Neural progenitor cell (in vitro differentiated cells): Measurements from ENCODE around the gene TAF15. TPM values are rescaled to one million over a fixed set of nuclear protein-coding genes. Genes with fewer than 3 reads are reported as not detected.

Experiments
- DNase-seq: peaks from one replicate; pipeline ENCODE4 v3.0.0-alpha.2; 2016; ENCODE audit warnings: low spot score
- H2AFZ ChIP-seq: fragments of 200-600 bp; sonication (generic); replicated peaks from 2 replicates; pipeline ENCODE4 v1.6.1; 2016; ENCODE audit warnings: antibody characterized with exemption
- H3F3A ChIP-seq: fragments of 200-600 bp; sonication (generic); 2 replicates; pipeline ENCODE4 v1.6.1; 2016; ENCODE audit warnings: antibody characterized with exemption, low read depth
- H3K27ac ChIP-seq: fragments of 200-600 bp; sonication (generic); 2 replicates; pipeline ENCODE4 v1.5.1; 2016; ENCODE audit warnings: mild to moderate bottlenecking
- H3K27me3 ChIP-seq: fragments of 200-600 bp; sonication (generic); 2 replicates; pipeline ENCODE4 v1.6.1; 2016; ENCODE audit warnings: mild to moderate bottlenecking, moderate library complexity
- H3K36me3 ChIP-seq: fragments of 200-600 bp; sonication (generic); 2 replicates; pipeline ENCODE4 v1.5.1; 2016
- H3K4me1 ChIP-seq: fragments of 200-600 bp; sonication (generic); 2 replicates; pipeline ENCODE4 v1.6.1; 2016; ENCODE audit warnings: mixed run types
- H3K4me2 ChIP-seq: fragments of 200-600 bp; sonication (generic); 2 replicates; pipeline ENCODE4 v1.6.1; 2016
- H3K4me3 ChIP-seq: fragments of 200-600 bp; sonication (generic); 2 replicates; pipeline ENCODE4 v1.5.1; 2016
- H3K79me2 ChIP-seq: fragments of 200-600 bp; sonication (generic); 2 replicates; pipeline ENCODE4 v1.6.1; 2016; ENCODE audit warnings: low read depth
- H3K9ac ChIP-seq: fragments of 200-600 bp; sonication (generic); 2 replicates; pipeline ENCODE4 v1.6.1; 2016
- H3K9me3 ChIP-seq: fragments of 200-600 bp; sonication (generic); 2 replicates; pipeline ENCODE4 v1.5.1; 2016; ENCODE audit warnings: low read depth
- H4K20me1 ChIP-seq: fragments of 200-600 bp; sonication (generic); 2 replicates; pipeline ENCODE4 v1.6.1; 2016; ENCODE audit warnings: low read depth
- H3K27ac Mint-ChIP-seq: 3 replicates; pipeline ENCODE4 v1.8.0; 2021; ENCODE audit warnings: mixed read lengths
- H3K27me3 Mint-ChIP-seq: 2 replicates; pipeline ENCODE4 v1.8.0; 2022; ENCODE audit warnings: low read depth, mild to moderate bottlenecking, inconsistent platforms, moderate library complexity, mixed read lengths; ENCODE audit not compliant: insufficient read depth
- H3K36me3 Mint-ChIP-seq: 3 replicates; pipeline ENCODE4 v1.8.0; 2021; ENCODE audit warnings: mixed read lengths
- H3K4me1 Mint-ChIP-seq: 3 replicates; pipeline ENCODE4 v1.8.0; 2021; ENCODE audit warnings: mixed read lengths
- H3K4me3 Mint-ChIP-seq: 3 replicates; pipeline ENCODE4 v1.8.0; 2021; ENCODE audit warnings: mild to moderate bottlenecking, moderate library complexity, mixed read lengths
- H3K9me3 Mint-ChIP-seq: 3 replicates; pipeline ENCODE4 v1.8.0; 2020; ENCODE audit warnings: mixed read lengths
- CTCF ChIP-seq: fragments of 200-600 bp; sonication (generic); IDR thresholded peaks from 2 replicates; pipeline ENCODE4 v1.5.1; 2017; ENCODE audit warnings: antibody characterized with exemption, mild to moderate bottlenecking
- EZH2 ChIP-seq: fragments of 200-600 bp; sonication (generic); IDR thresholded peaks from 2 replicates; pipeline ENCODE4 v1.6.1; 2017; ENCODE audit warnings: antibody characterized with exemption, mild to moderate bottlenecking, moderate library complexity
- EZH2phosphoT487 ChIP-seq: fragments of 200-600 bp; sonication (generic); IDR thresholded peaks from 2 replicates; pipeline ENCODE4 v1.6.1; 2017; ENCODE audit warnings: antibody characterized with exemption
- total RNA-seq: library from RNA; depleted of rRNA; stranded (reverse); fragments of >200 nt; gene quantifications from 2 replicates; pipeline ENCODE4 v1.2.3, GENCODE V29; 2015; ENCODE audit warnings: low replicate concordance

The TAF15 gene
- total RNA-seq, 1 donor from 2014 or later, result 90.1 TPM

GRCh38 chr17:35877345-35878029, 68.2 kb downstream of the TAF15 start:
- Mint-ChIP-seq H3K27me3 (peaks cover 5% of the 10 kb centered on the region), H3K27ac (no peak overlapping the region), H3K9me3 (no peaks in the 10 kb centered on the region), H3K4me1 (no peaks in the 10 kb centered on the region), H3K36me3 (no peaks in the 10 kb centered on the region), H3K4me3 (no peak overlapping the region)
- Histone ChIP-seq H4K20me1 (no peaks in the 10 kb centered on the region), H3K9me3 (no peaks in the 10 kb centered on the region), H3K27ac (no peak overlapping the region), H3F3A (no peaks in the 10 kb centered on the region), H3K4me2 (no peak overlapping the region), H2AFZ (no peak overlapping the region), H3K27me3 (no peaks in the 10 kb centered on the region), H3K4me3 (no peak overlapping the region), H3K9ac (no peak overlapping the region), H3K4me1 (no peaks in the 10 kb centered on the region), H3K79me2 (no peaks in the 10 kb centered on the region), H3K36me3 (no peaks in the 10 kb centered on the region)
- TF ChIP-seq CTCF, result no peak
- TF ChIP-seq EZH2phosphoT487, result no peak
- TF ChIP-seq EZH2, result no peak
- no peak for DNase-seq

DNA sequence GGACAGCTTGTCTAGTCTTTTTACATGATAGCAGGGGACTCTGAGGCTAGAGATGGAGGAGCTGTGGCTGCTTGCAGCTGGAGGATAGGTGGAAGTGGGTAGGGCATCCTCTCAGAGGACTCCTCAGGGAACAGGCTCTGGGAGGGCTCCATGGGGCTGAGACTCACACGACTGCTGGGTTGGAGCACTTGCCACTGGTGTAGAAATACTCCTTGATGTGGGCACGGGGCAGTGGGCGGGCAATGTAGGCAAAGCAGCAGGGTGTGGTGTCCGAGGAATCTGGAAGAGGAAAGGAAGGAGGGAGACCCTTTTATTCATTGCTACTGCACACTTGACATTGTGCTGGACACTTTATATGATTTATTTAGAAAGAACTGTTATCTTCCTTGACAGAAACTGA, 69.1 kb downstream of the TAF15 start:
- Mint-ChIP-seq H3K9me3 (no peaks in the 10 kb centered on the region), H3K27ac (no peak overlapping the region), H3K36me3 (no peaks in the 10 kb centered on the region), H3K27me3 (peaks cover 6% of the 10 kb centered on the region), H3K4me1 (no peaks in the 10 kb centered on the region), H3K4me3 (no peak overlapping the region)
- Histone ChIP-seq H3F3A (no peaks in the 10 kb centered on the region), H3K27me3 (no peaks in the 10 kb centered on the region), H3K4me3 (no peak overlapping the region), H3K4me2 (no peak overlapping the region), H3K9me3 (no peaks in the 10 kb centered on the region), H3K36me3 (no peaks in the 10 kb centered on the region), H3K27ac (no peak overlapping the region), H3K79me2 (no peaks in the 10 kb centered on the region), H3K9ac (no peak overlapping the region), H4K20me1 (no peaks in the 10 kb centered on the region), H2AFZ (no peak overlapping the region), H3K4me1 (no peaks in the 10 kb centered on the region)
- no peak for DNase-seq
- TF ChIP-seq EZH2 (no peak), EZH2phosphoT487 (no peak), CTCF (no peak)

DNA sequence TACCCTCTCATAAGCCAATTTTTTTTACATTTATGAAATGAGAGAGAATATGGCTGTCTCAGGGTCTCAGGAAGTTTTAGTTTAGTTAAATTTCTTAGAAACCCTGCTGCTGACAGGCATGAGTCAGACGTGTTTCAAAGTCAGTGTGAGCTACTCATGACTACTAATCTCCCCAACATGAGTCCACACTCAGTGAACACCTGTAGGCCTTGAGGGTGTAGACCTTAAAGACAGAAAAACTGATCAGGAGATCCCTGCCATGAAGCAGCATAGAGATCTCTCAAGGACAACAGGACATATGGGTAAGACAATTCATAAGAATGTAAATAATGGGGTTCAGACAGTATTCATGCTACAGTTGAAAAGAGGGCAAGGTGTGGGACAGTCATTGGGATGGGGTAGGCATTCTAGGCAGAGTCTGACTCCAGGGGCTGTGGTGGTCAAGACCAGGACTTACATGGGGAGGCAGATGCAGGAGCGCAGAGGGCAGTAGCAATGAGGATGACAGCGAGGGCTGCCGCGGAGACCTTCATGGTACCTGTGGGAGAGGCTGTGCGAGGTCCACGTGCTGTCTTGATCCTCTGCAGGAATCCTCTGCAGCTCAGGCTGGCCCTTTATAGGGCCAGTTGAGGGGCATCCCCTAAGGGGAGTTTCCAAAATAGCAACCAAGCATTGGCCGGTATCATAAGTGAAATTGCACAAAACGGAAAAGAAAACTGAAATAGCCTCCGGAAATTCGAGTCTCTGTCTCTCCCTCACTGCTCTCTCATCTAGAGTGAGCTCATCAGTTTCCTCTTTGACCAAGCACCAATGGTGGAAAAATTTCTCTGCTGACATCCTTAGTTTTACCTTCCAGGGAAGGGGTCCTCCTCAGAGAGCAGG, 70.7 kb downstream of the TAF15 start, which contains the start of gene CCL5:
Gene CCL5, minus strand, starts transcription at position 588 of the 882 bp plus-strand sequence.
- no peak within 1 kb of the TSS for H3K27ac ChIP-seq
- no peak within 1 kb of the TSS for H3K27ac Mint-ChIP-seq
- no peaks in the 10 kb centered on the region for H3K79me2 ChIP-seq
- H3K27me3 ChIP-seq, result no peaks in the 10 kb centered on the region
- no peaks in the 10 kb centered on the region for H3K9me3 ChIP-seq
- no peak within 1 kb of the TSS for H3K4me2 ChIP-seq
- H3K4me1 ChIP-seq, result no peaks in the 10 kb centered on the region
- no peak for DNase-seq
- TF ChIP-seq EZH2phosphoT487 (no peak), EZH2 (no peak)
- H3K36me3 Mint-ChIP-seq, result no peaks in the 10 kb centered on the region
- no peaks in the 10 kb centered on the region for H4K20me1 ChIP-seq
- no peaks in the 10 kb centered on the region for H3K9me3 Mint-ChIP-seq
- H3K4me3 ChIP-seq, result no peak within 1 kb of the TSS
- no peak within 1 kb of the TSS for H2AFZ ChIP-seq
- no peaks in the 10 kb centered on the region for H3F3A ChIP-seq
- H3K36me3 ChIP-seq, result no peaks in the 10 kb centered on the region
- H3K4me1 Mint-ChIP-seq, result no peaks in the 10 kb centered on the region
- H3K4me3 Mint-ChIP-seq, result no peak within 1 kb of the TSS
- H3K9ac ChIP-seq, result no peak within 1 kb of the TSS
- H3K27me3 Mint-ChIP-seq, result peaks cover 8% of the 10 kb centered on the region
